Colonic mucosa (tissue), 4 donors: Measurements from ENCODE around the gene RBP7. TPM values are rescaled to one million over a fixed set of nuclear protein-coding genes. Genes with fewer than 3 reads are reported as not detected.
"Not testable (repeated sequence)": the region's sequence is repeated elsewhere in the genome, so short reads cannot be mapped to it uniquely, and the experiment has no call there.

ENCODE experiments used
- DNase-seq: peaks from one replicate; pipeline ENCODE4 v3.0.0-alpha.2; 2020
- H3K27ac ChIP-seq: fragments of 200-600 bp; one replicate; pipeline ENCODE4 v1.8.0; 2021
- H3K27me3 ChIP-seq: fragments of 200-600 bp; one replicate; pipeline ENCODE4 v1.8.0; 2021
- H3K36me3 ChIP-seq: fragments of 200-600 bp; one replicate; pipeline ENCODE4 v1.8.0; 2021
- H3K4me1 ChIP-seq: fragments of 200-600 bp; one replicate; pipeline ENCODE4 v1.8.0; 2021; ENCODE audit warnings: mild to moderate bottlenecking
- H3K4me3 ChIP-seq: fragments of 200-600 bp; one replicate; pipeline ENCODE4 v1.8.0; 2021
- H3K9ac ChIP-seq, 2 donors: one replicate each; pipeline ENCODE4 v1.7.0; 2013; ENCODE audit warnings: control low read depth in 2 of 2, low read depth in 2 of 2, low read length in 2 of 2
- H3K9me3 ChIP-seq: fragments of 200-600 bp; one replicate; pipeline ENCODE4 v1.8.0; 2021
- CTCF ChIP-seq: fragments of 200-600 bp; IDR thresholded peaks from one replicate; pipeline ENCODE4 v1.8.0; 2022; ENCODE audit warnings: antibody characterized with exemption, mild to moderate bottlenecking
- intact Hi-C: fragments of 100-400 bp; cut with DNase I; formaldehyde crosslinking; loops from one replicate; pipeline ENCODE4 v1.14.1; 2022
- total RNA-seq, 2 donors: library from RNA; stranded (reverse); fragmentation: NEBNext Ultra II Directional in 1 of 2; extraction: Animal tissue kit (Norgen Biotek cat#: 25700) in 1 of 2; gene quantifications; one replicate each; pipeline ENCODE4 v1.2.1, GENCODE V29; 2021
- donor health status: healthy.
- donor health status: DM: no; HTN: no; CAD: no.
- donor health status: DM: no; HTN: no; CAD: no.

RBP7 gene
- total RNA-seq, 2 donors from 2014 or later, result 0.56 to 1.6 TPM

GRCh38 chr1:10001016-10001665 lies 4.1 kb downstream of the RBP7 start:
- H3K4me3 ChIP-seq, result no peak overlapping the region
- H3K9ac ChIP-seq, result no peak overlapping the region
- TF ChIP-seq CTCF, result no peak
- H3K27me3 ChIP-seq, result peaks cover 22% of the 10 kb centered on the region
- intact Hi-C loops, result no loop called here
- no peak overlapping the region for H3K27ac ChIP-seq
- no peaks in the 10 kb centered on the region for H3K36me3 ChIP-seq
- no peak for DNase-seq
- H3K4me1 ChIP-seq, result no peaks in the 10 kb centered on the region
- H3K9me3 ChIP-seq, result no peaks in the 10 kb centered on the region

- intact Hi-C loops, result not testable (repeated sequence)
Measured at GRCh38 chr1:10005248-10005647, 8.2 kb downstream of the RBP7 start.

GRCh38 chr1:10007169-10007568 lies 10.1 kb downstream of the RBP7 start:
- H3K27ac ChIP-seq, result no peak overlapping the region
- intact Hi-C loops, result no loop called here
- no peaks in the 10 kb centered on the region for H3K27me3 ChIP-seq
- DNase-seq, result no peak
- no peak overlapping the region for H3K9ac ChIP-seq
- no peak overlapping the region for H3K4me3 ChIP-seq
- TF ChIP-seq CTCF, result no peak
- H3K4me1 ChIP-seq, result no peaks in the 10 kb centered on the region
- H3K36me3 ChIP-seq, result no peaks in the 10 kb centered on the region
- H3K9me3 ChIP-seq, result no peaks in the 10 kb centered on the region

More at GRCh38 chr1:10005248-10005647, 8.2 kb downstream of the RBP7 start:
- not testable (repeated sequence) for H3K27ac ChIP-seq, H3K9ac ChIP-seq, H3K9me3 ChIP-seq, H3K4me3 ChIP-seq, H3K27me3 ChIP-seq, DNase-seq, H3K36me3 ChIP-seq, H3K4me1 ChIP-seq

- no peak for DNase-seq
- Histone ChIP-seq H3K27me3 (no peaks in the 10 kb centered on the region), H3K4me1 (no peaks in the 10 kb centered on the region), H3K4me3 (no peak overlapping the region), H3K9ac (no peak overlapping the region), H3K27ac (no peak overlapping the region), H3K36me3 (no peaks in the 10 kb centered on the region), H3K9me3 (no peaks in the 10 kb centered on the region)
- no peak for TF ChIP-seq CTCF
- intact Hi-C loops, result no loop called here
Measured at GRCh38 chr1:10014016-10014415, 17.0 kb downstream of the RBP7 start.

GRCh38 chr1:10019561-10019960 lies 22.5 kb downstream of the RBP7 start:
- Histone ChIP-seq H3K4me3 (no peak overlapping the region), H3K9ac (no peak overlapping the region), H3K4me1 (no peaks in the 10 kb centered on the region), H3K9me3 (no peaks in the 10 kb centered on the region), H3K36me3 (no peaks in the 10 kb centered on the region), H3K27me3 (no peaks in the 10 kb centered on the region), H3K27ac (no peak overlapping the region)
- intact Hi-C loops, result no loop called here
- TF ChIP-seq CTCF, result no peak
- no peak for DNase-seq

- no peak for DNase-seq
- TF ChIP-seq CTCF, result no peak
- intact Hi-C loops, result no loop called here
Measured at GRCh38 chr1:10020086-10020485, 23.1 kb downstream of the RBP7 start.

GRCh38 chr1:10020678-10021077 lies 23.6 kb downstream of the RBP7 start:
- H3K27ac ChIP-seq, H3K36me3 ChIP-seq, H3K27me3 ChIP-seq, H3K9me3 ChIP-seq, intact Hi-C loops, H3K4me3 ChIP-seq, H3K9ac ChIP-seq, DNase-seq, H3K4me1 ChIP-seq: not testable (repeated sequence)

More at GRCh38 chr1:10020086-10020485, 23.1 kb downstream of the RBP7 start:
- Histone ChIP-seq H3K27ac (no peak overlapping the region), H3K36me3 (no peaks in the 10 kb centered on the region), H3K4me1 (no peaks in the 10 kb centered on the region), H3K9me3 (no peaks in the 10 kb centered on the region), H3K27me3 (no peaks in the 10 kb centered on the region), H3K4me3 (no peak overlapping the region), H3K9ac (no peak overlapping the region)

GRCh38 chr1:10021992-10022391 lies 25.0 kb downstream of the RBP7 start:
- H3K36me3 ChIP-seq, H3K9me3 ChIP-seq, intact Hi-C loops, H3K9ac ChIP-seq, H3K4me1 ChIP-seq, H3K27me3 ChIP-seq, DNase-seq, H3K4me3 ChIP-seq, H3K27ac ChIP-seq: not testable (repeated sequence)
